ENCODE results near the gene DLGAP1.

DNA sequence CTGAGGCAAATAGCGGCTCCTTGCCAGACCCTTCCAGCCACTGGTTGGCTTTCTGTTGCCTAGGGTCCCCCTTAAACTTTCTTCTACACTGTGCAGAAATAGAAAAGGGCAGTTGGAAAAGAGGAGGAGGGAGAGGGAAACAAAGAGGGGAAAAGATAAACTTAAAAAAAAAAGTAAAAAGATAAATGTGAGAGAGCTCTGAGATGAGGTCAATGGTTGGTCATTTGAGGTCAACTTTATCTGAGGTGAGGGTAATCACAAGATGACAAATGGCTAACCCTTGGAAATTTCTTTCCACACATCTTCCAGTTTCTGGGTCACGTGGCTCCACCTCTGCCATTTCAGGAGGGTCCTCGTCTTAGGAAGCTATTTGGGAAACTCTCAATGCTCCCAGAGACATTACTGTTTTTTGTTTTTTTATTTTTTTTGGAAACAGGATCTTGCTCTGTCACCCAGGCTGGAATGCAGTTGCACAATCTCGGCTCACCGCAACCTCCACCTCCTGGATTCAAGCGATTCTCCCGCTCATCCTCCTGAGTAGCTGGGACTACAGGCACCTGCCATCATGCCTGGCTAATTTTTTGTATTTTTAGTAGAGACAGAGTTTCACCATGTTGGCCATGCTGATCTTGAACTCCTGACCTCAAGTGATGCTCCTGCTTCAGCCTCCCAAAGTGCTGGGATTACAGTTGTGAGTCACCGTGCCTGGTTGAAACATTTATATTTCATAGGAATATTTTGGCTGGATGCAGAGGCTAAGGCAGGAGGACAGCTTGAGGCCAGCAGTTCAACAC is 805.3 kb downstream of the DLGAP1 start:
- TF ChIP-seq FOXM1 (IDR thresholded peaks at IDR 0.05; ENCODE audit: borderline replicate concordance) (no peak), HDGF (IDR thresholded peaks at IDR 0.05; ENCODE audit: borderline replicate concordance) (no peak), NFRKB (IDR thresholded peaks at IDR 0.05) (no peak), ARNT (IDR thresholded peaks at IDR 0.05) (no peak), TARDBP (IDR thresholded peaks at IDR 0.05) (no peak)
- TF ChIP-seq, protein P1, sequence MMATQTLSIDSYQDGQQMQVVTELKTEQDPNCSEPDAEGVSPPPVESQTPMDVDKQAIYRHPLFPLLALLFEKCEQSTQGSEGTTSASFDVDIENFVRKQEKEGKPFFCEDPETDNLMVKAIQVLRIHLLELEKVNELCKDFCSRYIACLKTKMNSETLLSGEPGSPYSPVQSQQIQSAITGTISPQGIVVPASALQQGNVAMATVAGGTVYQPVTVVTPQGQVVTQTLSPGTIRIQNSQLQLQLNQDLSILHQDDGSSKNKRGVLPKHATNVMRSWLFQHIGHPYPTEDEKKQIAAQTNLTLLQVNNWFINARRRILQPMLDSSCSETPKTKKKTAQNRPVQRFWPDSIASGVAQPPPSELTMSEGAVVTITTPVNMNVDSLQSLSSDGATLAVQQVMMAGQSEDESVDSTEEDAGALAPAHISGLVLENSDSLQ (IDR thresholded peaks at IDR 0.05): no peak
